ENCODE data around the gene CFHR2. TPM values are rescaled to one million over a fixed set of nuclear protein-coding genes. Genes with fewer than 3 reads are reported as not detected.

Gene CFHR2
- total RNA-seq, 6 experiments from 2014 or later, result 242 to 674 (median 382) TPM

- Histone ChIP-seq H3K4me1 (no peaks in the 10 kb centered on the region), H3K27ac (no peak overlapping the region), H3K9me3 (no peaks in the 10 kb centered on the region), H3K27me3 (no peaks in the 10 kb centered on the region), H3K36me3 (peaks cover 0 to 20% (median 0%) of the 10 kb centered on the region in 4 donors), H3K4me3 (no peak overlapping the region)
- no peak for TF ChIP-seq POLR2A (IDR thresholded peaks at IDR 0.05)
- TF ChIP-seq CTCF (IDR thresholded peaks at IDR 0.05), result no peak
- DNase-seq (no peak), ATAC-seq (no peak)
- intact Hi-C loops (cut with DNase I), result no loop called here
- WGBS (ENCODE audit: insufficient coverage, low coverage, low lambda C conversion rate, missing lambda C conversion rate), result 93% methylated on average over 2 of the region's 2 CpGs
Measured at GRCh38 chr1:197001828-197002227, 58.3 kb downstream of the CFHR2 start.

- Histone ChIP-seq H3K27ac (no peak overlapping the region), H3K4me1 (no peaks in the 10 kb centered on the region), H3K4me3 (no peak overlapping the region), H3K36me3 (peaks cover 0 to 20% (median 0%) of the 10 kb centered on the region in 4 donors), H3K9me3 (no peaks in the 10 kb centered on the region), H3K27me3 (no peaks in the 10 kb centered on the region)
- TF ChIP-seq POLR2A (IDR thresholded peaks at IDR 0.05) (no peak), CTCF (IDR thresholded peaks at IDR 0.05) (no peak)
- 80% methylated on average over 1 of the region's 2 CpGs for WGBS (ENCODE audit: insufficient coverage, low coverage, low lambda C conversion rate, missing lambda C conversion rate)
- no peak for DNase-seq
- ATAC-seq, result no peak
- intact Hi-C loops (cut with DNase I), result no loop called here
Measured at GRCh38 chr1:197003132-197003531, 59.6 kb downstream of the CFHR2 start.

- intact Hi-C loops (cut with DNase I), result no loop called here
- TF ChIP-seq POLR2A (IDR thresholded peaks at IDR 0.05) (no peak), CTCF (IDR thresholded peaks at IDR 0.05) (no peak)
- DNase-seq (no peak), ATAC-seq (no peak)
- no peak overlapping the region for H3K27ac ChIP-seq
- no peaks in the 10 kb centered on the region for H3K27me3 ChIP-seq
- H3K4me1 ChIP-seq, result no peaks in the 10 kb centered on the region
- 93% methylated on average over 6 of the region's 6 CpGs for WGBS (ENCODE audit: insufficient coverage, low coverage, low lambda C conversion rate, missing lambda C conversion rate)
- H3K9me3 ChIP-seq, result no peaks in the 10 kb centered on the region
- no peak overlapping the region for H3K4me3 ChIP-seq
- H3K36me3 ChIP-seq, result peaks cover 0 to 25% (median 0%) of the 10 kb centered on the region in 4 donors
Measured at GRCh38 chr1:197008861-197009260, 65.3 kb downstream of the CFHR2 start.

Small RNAs within 50 kb of the gene (small RNA-seq; reads per million reads assigned to genes)
- 0 reads per million in 2 experiments for gene AL139418.1

Other genes with a start within 250 kb of the CFHR2 start
- 100 to 1,000 TPM; 105 to 479 (median 372) TPM for gene CFHR3, start 168.9 kb upstream of the CFHR2 start, total RNA-seq
- 1,000 to 10,000 TPM in 2 of 6 experiments, 100 to 1,000 TPM in 4; 490 to 1,248 (median 629) TPM for gene CFHR1, start 124.0 kb upstream of the CFHR2 start, total RNA-seq
- gene CFHR4, start 55.7 kb upstream of the CFHR2 start, total RNA-seq, result 100 to 1,000 TPM in 1 of 6 experiments, 10 to 100 TPM in 5; 41.2 to 135 (median 60.9) TPM
- gene CFHR5, start 33.8 kb downstream of the CFHR2 start, total RNA-seq, result 100 to 1,000 TPM in 1 of 6 experiments, 10 to 100 TPM in 5; 22.2 to 198 (median 69.0) TPM
- 100 to 1,000 TPM in 2 of 6 experiments, 10 to 100 TPM in 4; 20.2 to 143 (median 45.3) TPM for gene F13B, start 123.5 kb downstream of the CFHR2 start, total RNA-seq
- 1 to 10 TPM in 3 of 6 experiments, under 1 TPM in 3; 0.20 to 4.3 (median 1.1) TPM for gene ASPM, start 202.9 kb downstream of the CFHR2 start, total RNA-seq